CD1c-positive myeloid dendritic cell (primary cell): ENCODE results near the gene FBF1.

Experiments used
- DNase-seq: peaks from one replicate; pipeline ENCODE4 v3.0.0-alpha.2; 2016; ENCODE audit errors: extremely low spot score

Gene FBF1

GRCh38 chr17:75950421-75950820 lies 9.6 kb upstream of the FBF1 start:
- no peak for DNase-seq

- DNase-seq = no peak
These were observed 4.4 kb upstream of the FBF1 start for GRCh38 chr17:75945211-75945610.

GRCh38 chr17:75943491-75943890 lies 2.6 kb upstream of the FBF1 start:
- no peak for DNase-seq

- DNase-seq = no peak
These were observed 1.6 kb upstream of the FBF1 start for GRCh38 chr17:75942473-75942872.

GRCh38 chr17:75941442-75941819 lies 589 bp upstream of the FBF1 start:
- DNase-seq = no peak

- no peak for DNase-seq
These were observed 3.2 kb downstream of the FBF1 start for GRCh38 chr17:75937652-75938051.

- no peak for DNase-seq
These were observed 7.0 kb downstream of the FBF1 start for GRCh38 chr17:75933808-75934207.

- DNase-seq = no peak
These were observed 8.0 kb downstream of the FBF1 start for GRCh38 chr17:75932852-75933251.

GRCh38 chr17:75931062-75931461 lies 9.8 kb downstream of the FBF1 start:
- no peak for DNase-seq

GRCh38 chr17:75927286-75927922 lies 13.4 kb downstream of the FBF1 start:
- peak; percentile 33 for DNase-seq

GRCh38 chr17:75926456-75926855 lies 14.4 kb downstream of the FBF1 start:
- DNase-seq = no peak

- DNase-seq = no peak
These were observed 14.9 kb downstream of the FBF1 start for GRCh38 chr17:75925912-75926311.

GRCh38 chr17:75925103-75925502 lies 15.7 kb downstream of the FBF1 start:
- DNase-seq = no peak

- no peak for DNase-seq
These were observed 17.6 kb downstream of the FBF1 start for GRCh38 chr17:75922963-75923874.

- no peak for DNase-seq
These were observed 18.5 kb downstream of the FBF1 start for GRCh38 chr17:75922173-75922961.

GRCh38 chr17:75921596-75921995 lies 19.2 kb downstream of the FBF1 start:
- no peak for DNase-seq

GRCh38 chr17:75920045-75920560 lies 20.7 kb downstream of the FBF1 start:
- no peak for DNase-seq

GRCh38 chr17:75919611-75920010 lies 21.2 kb downstream of the FBF1 start:
- DNase-seq = no peak

- DNase-seq = no peak
These were observed 22.9 kb downstream of the FBF1 start for GRCh38 chr17:75917917-75918445.

- DNase-seq = no peak
These were observed 23.5 kb downstream of the FBF1 start for GRCh38 chr17:75917141-75917916.

- DNase-seq = no peak
These were observed 25.6 kb downstream of the FBF1 start for GRCh38 chr17:75915268-75915667.
